Suppressor macrophage (primary cell): ENCODE results near the gene PCSK9.

ENCODE experiments used
- DNase-seq, 4 experiments: peaks; one replicate each; pipeline ENCODE4 v3.0.0-alpha.2; 2020 to 2022

The PCSK9 gene

GRCh38 chr1:55044617-55045397, 5.5 kb downstream of the PCSK9 start:
- DNase-seq = no peak

- no peak for DNase-seq
Observed at GRCh38 chr1:55045430-55045829, 6.1 kb downstream of the PCSK9 start.

- no peak for DNase-seq
Observed at GRCh38 chr1:55046871-55047270, 7.5 kb downstream of the PCSK9 start.

GRCh38 chr1:55047611-55048010, 8.3 kb downstream of the PCSK9 start:
- DNase-seq = no peak

GRCh38 chr1:55048453-55049270, 9.3 kb downstream of the PCSK9 start:
- DNase-seq = no peak

GRCh38 chr1:55049271-55049913, 10.0 kb downstream of the PCSK9 start:
- DNase-seq = no peak

- no peak for DNase-seq
Observed at GRCh38 chr1:55049914-55050278, 10.5 kb downstream of the PCSK9 start.

- no peak for DNase-seq
Observed at GRCh38 chr1:55050283-55050682, 10.9 kb downstream of the PCSK9 start.

GRCh38 chr1:55051169-55051568, 11.8 kb downstream of the PCSK9 start:
- no peak for DNase-seq

GRCh38 chr1:55051621-55052020, 12.3 kb downstream of the PCSK9 start:
- DNase-seq = no peak

- DNase-seq = no peak
Observed at GRCh38 chr1:55052221-55053142, 13.1 kb downstream of the PCSK9 start.

GRCh38 chr1:55053265-55053954, 14.1 kb downstream of the PCSK9 start:
- DNase-seq = peak in 3 of 4 experiments; percentile 15 to 52 (median 48)

GRCh38 chr1:55054396-55054795, 15.0 kb downstream of the PCSK9 start:
- DNase-seq = no peak

GRCh38 chr1:55055084-55055882, 15.9 kb downstream of the PCSK9 start:
- DNase-seq = no peak

- no peak for DNase-seq
Observed at GRCh38 chr1:55055951-55056631, 16.7 kb downstream of the PCSK9 start.

GRCh38 chr1:55056632-55056992, 17.3 kb downstream of the PCSK9 start:
- DNase-seq = no peak

GRCh38 chr1:55057270-55057955, 18.1 kb downstream of the PCSK9 start:
- no peak for DNase-seq

GRCh38 chr1:55057956-55058298, 18.6 kb downstream of the PCSK9 start:
- DNase-seq = no peak

- no peak for DNase-seq
Observed at GRCh38 chr1:55059302-55060132, 20.2 kb downstream of the PCSK9 start.
